GM18507 (cell line): ENCODE results near the gene CEMIP.
"Not testable (repeated sequence)": the region's sequence is repeated elsewhere in the genome, so short reads cannot be mapped to it uniquely, and the experiment has no call there.

Experiments
- DNase-seq: peaks from one replicate; pipeline ENCODE4 v3.0.0; 2011; ENCODE audit warnings: low read depth; ENCODE audit not compliant: insufficient read length; ENCODE audit errors: extremely low spot score
- FAIRE-seq: peaks from 2 replicates; lab custom pipeline; 2011; peaks lifted over from hg19 to GRCh38; lab: Jason Lieb, UNC

Gene CEMIP

GRCh38 chr15:80758130-80758745 lies 20.9 kb upstream of the CEMIP start:
- DNase-seq (no peak), FAIRE-seq (no peak)

GRCh38 chr15:80760960-80761359 lies 18.2 kb upstream of the CEMIP start:
- DNase-seq: no peak
- no peak for FAIRE-seq

GRCh38 chr15:80761754-80762153 lies 17.4 kb upstream of the CEMIP start:
- FAIRE-seq: no peak

GRCh38 chr15:80763235-80763634 lies 15.9 kb upstream of the CEMIP start:
- not testable (repeated sequence) for FAIRE-seq, DNase-seq

More at GRCh38 chr15:80761754-80762153, 17.4 kb upstream of the CEMIP start:
- DNase-seq: no peak

- DNase-seq (no peak), FAIRE-seq (no peak)
Measured at GRCh38 chr15:80764535-80764934, 14.6 kb upstream of the CEMIP start.

DNA sequence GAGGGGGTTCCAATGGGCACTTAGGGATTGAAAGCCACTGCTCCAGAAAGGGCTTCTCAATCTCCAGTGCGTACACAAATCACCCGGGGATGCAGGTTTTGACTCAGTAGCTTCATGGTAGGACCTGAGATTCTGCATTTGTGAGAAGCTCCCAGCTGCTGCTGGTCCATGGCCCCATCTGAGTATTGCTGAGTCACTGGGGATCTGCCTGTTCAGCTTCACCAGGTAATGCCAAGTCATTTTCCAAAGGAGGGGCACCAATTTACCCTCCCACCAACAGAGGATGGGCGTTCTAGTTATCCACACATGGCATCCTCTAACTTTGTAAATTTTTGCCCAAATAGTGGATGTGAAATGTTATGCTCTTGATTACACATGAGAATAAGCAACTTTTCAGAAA lies 12.9 kb upstream of the CEMIP start:
- FAIRE-seq (no peak), DNase-seq (no peak)

DNA sequence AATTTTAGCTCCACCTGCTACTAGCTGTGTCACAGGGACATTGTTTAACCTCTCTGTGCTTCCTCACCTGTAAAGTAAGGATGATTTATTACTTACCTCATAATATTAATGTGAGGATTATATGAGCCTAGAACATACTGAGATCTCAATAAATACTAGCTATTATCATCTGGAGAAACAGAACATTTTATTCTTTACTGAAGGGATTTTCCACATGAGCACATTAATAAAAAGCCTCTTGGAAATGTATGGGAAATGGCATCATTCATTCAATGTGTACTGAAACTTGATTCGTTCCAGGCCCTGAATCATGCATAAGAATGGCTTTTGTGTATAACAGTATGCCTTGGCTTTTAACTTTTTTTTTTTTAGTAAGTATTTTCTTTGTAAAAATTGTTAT lies 11.0 kb upstream of the CEMIP start:
- DNase-seq: no peak
- FAIRE-seq: no peak

- no peak for FAIRE-seq
Measured at GRCh38 chr15:80769153-80769828, 9.9 kb upstream of the CEMIP start.

GRCh38 chr15:80769829-80770705 lies 9.1 kb upstream of the CEMIP start:
- no peak for FAIRE-seq
- DNase-seq: no peak

More at GRCh38 chr15:80769153-80769828, 9.9 kb upstream of the CEMIP start:
- no peak for DNase-seq

GRCh38 chr15:80773122-80773551 lies 6.0 kb upstream of the CEMIP start:
- no peak for FAIRE-seq
- DNase-seq: no peak

GRCh38 chr15:80773792-80774352 lies 5.3 kb upstream of the CEMIP start:
- DNase-seq: no peak
- FAIRE-seq: no peak

- DNase-seq (no peak), FAIRE-seq (no peak)
Measured at GRCh38 chr15:80774486-80774885, 4.7 kb upstream of the CEMIP start.

GRCh38 chr15:80775338-80775737 lies 3.8 kb upstream of the CEMIP start:
- DNase-seq (no peak), FAIRE-seq (no peak)

GRCh38 chr15:80776420-80777045 lies 2.6 kb upstream of the CEMIP start:
- FAIRE-seq (peak; percentile 56), DNase-seq (peak; percentile 42)

GRCh38 chr15:80777137-80777536 lies 2.0 kb upstream of the CEMIP start:
- FAIRE-seq (no peak), DNase-seq (no peak)

GRCh38 chr15:80777826-80778620 lies 1.1 kb upstream of the CEMIP start:
- no peak for DNase-seq
- no peak for FAIRE-seq

- no peak for FAIRE-seq
- no peak for DNase-seq
Measured at GRCh38 chr15:80778621-80778963, 578 bp upstream of the CEMIP start.

DNA sequence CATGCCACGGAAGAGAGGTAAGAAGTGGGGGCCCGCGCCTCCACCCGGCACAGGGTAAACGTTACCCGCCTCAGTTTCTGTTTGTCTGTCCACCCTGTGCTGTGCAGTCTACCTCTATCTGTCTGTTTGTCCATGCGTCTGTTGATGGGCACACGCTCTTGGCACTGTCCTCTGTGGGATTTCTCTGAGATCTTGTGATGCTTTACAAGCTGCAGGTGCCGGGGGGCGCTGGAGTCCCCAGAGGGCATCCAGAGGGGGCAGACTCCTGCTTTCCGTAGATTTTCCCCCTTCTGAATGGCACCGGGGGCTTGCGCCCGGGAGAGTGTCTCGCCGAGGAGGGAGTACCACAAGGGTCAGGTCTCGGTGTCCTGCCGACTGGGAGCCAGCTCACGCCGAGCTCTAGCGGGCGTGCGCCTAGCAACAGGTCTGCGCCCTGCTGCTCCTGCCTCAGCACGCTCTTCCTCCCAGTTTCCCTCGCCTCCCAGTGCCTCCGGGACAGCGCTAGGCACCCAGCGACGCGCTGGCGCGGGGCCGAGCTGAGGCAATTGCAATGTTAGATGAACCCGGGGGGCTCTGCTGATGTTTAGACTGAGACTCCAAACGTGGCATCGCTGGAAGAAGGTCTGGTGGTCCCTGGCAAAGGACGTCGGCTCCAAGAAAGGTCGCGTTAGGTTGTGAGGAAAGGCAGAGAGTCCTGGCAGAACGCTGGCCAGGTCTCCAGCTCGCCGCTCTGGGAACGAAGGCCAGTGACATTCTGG lies 667 bp downstream of the CEMIP start:
- no peak for FAIRE-seq
- no peak for DNase-seq
